Lung (tissue), 12 donors: ENCODE measurements around the gene CHRNA5. TPM values are rescaled to one million over a fixed set of nuclear protein-coding genes. Genes with fewer than 3 reads are reported as not detected.

Experiments used
- ATAC-seq: fragments of 200-7000 bp; cut with Tn5 transposase; one replicate; pipeline ENCODE4 v1.9.1; 2020; ENCODE audit warnings: moderate number of reproducible peaks; ENCODE audit not compliant: insufficient read depth, low FRiP score
- DNase-seq, 3 donors: peaks; one replicate each; pipeline ENCODE4 v3.0.0-alpha.2; 2013 to 2017
- H3K27ac ChIP-seq, 2 donors: one replicate each; pipeline ENCODE4 v1.5.1; 2013; ENCODE audit warnings: mild to moderate bottlenecking in 2 of 2, moderate library complexity in 2 of 2, control low read depth in 1 of 2, inconsistent platforms in 1 of 2, low read depth in 1 of 2, low read length in 1 of 2
- H3K27me3 ChIP-seq, 3 donors: one replicate each; pipeline ENCODE4 v1.5.1; 2013; ENCODE audit warnings: low read length in 2 of 3; ENCODE audit not compliant: control insufficient read depth in 3 of 3, insufficient read depth in 3 of 3
- H3K36me3 ChIP-seq, 4 donors: one replicate each; pipeline ENCODE4 v1.5.1; 2013; ENCODE audit warnings: low read length in 4 of 4, mild to moderate bottlenecking in 1 of 4, moderate library complexity in 1 of 4; ENCODE audit not compliant: control insufficient read depth in 4 of 4, insufficient read depth in 4 of 4
- H3K4me1 ChIP-seq, 5 donors: one replicate each; pipeline ENCODE4 v1.5.1; 2013; ENCODE audit warnings: low read length in 5 of 5, mild to moderate bottlenecking in 2 of 5, moderate library complexity in 1 of 5; ENCODE audit not compliant: control insufficient read depth in 5 of 5, insufficient read depth in 5 of 5
- H3K4me3 ChIP-seq: one replicate; pipeline ENCODE4 v1.5.1; 2013; ENCODE audit warnings: mild to moderate bottlenecking, control low read depth, moderate library complexity
- H3K9ac ChIP-seq, 2 donors: one replicate each; pipeline ENCODE4 v1.5.1; 2013; ENCODE audit warnings: low read length in 2 of 2, control low read depth in 1 of 2; ENCODE audit not compliant: insufficient read depth in 1 of 2
- H3K9me3 ChIP-seq, 4 donors: one replicate each; pipeline ENCODE4 v1.5.1; 2013; ENCODE audit warnings: low read length in 3 of 4, mild to moderate bottlenecking in 1 of 4, moderate library complexity in 1 of 4; ENCODE audit not compliant: control insufficient read depth in 4 of 4, insufficient read depth in 3 of 4
- WGBS, 2 donors: extraction: QIAGEN DNeasy Blood & Tissue Kit; methylation state at CpG; one replicate each; pipeline ENCODE4 v1.1.7; 2013; 5-methylcytosine and 5-hydroxymethylcytosine counted together
- polyA plus RNA-seq, 2 donors: library from polyadenylated mRNA; stranded (reverse); fragments of 200-250 nt; gene quantifications; one replicate each; pipeline ENCODE4 v1.2.1, GENCODE V29; 2013
- total RNA-seq, 2 donors: library from RNA; depleted of rRNA in 1 of 2; stranded (reverse); fragments of >200 nt in 1 of 2; gene quantifications; one replicate each; pipeline ENCODE4 v1.2.1, GENCODE V29; 2014 to 2021
- TF ChIP-seq, protein P1 (sequence below): IDR thresholded peaks from 2 replicates; pipeline ENCODE4 v1.5.1; 2012; ENCODE audit warnings: mild to moderate bottlenecking; ENCODE audit errors: control extremely low read depth, extremely low read depth
- donor health status: control.
- donor health status: control.
- donor health status: Bipolar disorder and iron deficiency.
- donor health status: healthy.
- donor health status: DM: yes; HTN: yes; CAD: no.

CHRNA5 gene
- total and polyA plus RNA-seq, 4 donors: 0.23 to 1.3 (median 0.92) TPM

DNA sequence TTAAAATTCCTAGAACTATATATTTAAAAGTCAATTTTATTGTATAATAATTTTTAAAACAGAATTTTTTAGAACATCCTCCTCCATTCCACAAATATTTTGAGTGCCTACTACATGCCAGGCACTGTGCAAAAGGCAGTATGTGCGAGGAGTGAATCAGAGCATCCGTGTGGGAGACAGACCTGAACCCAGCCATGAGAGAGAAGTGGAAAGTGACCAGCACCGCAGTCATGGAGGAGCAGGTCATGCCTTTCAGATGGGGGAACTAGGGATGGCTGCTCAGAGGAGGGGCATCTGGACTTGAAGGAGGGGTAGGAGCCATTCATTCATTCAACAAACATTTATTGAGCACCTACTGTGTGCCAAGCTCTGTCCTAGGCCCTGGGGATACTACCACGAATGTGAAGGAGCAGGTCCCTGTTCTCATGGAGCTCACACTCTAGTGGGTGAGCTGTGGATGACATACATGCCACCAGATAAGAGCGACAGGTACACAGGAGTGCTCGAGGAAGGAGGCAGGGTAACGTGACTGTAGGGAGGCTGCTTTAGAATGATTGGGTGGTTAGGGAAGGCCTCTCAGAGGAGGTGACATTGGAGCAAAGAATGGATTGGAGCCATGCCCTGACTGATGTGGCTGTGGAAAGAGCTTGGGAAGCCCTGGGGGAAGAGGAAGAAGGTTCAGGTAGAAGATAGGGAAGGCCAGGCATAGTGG is 58.6 kb downstream of the CHRNA5 start:
- Histone ChIP-seq H3K4me3 (no peak overlapping the region), H3K9ac (no peak overlapping the region), H3K27me3 (peaks cover 19 to 48% (median 33%) of the 10 kb centered on the region in 3 donors), H3K4me1 (peaks cover 0 to 7% (median 0%) of the 10 kb centered on the region in 5 donors), H3K9me3 (no peaks in the 10 kb centered on the region), H3K27ac (no peak overlapping the region), H3K36me3 (no peaks in the 10 kb centered on the region)
- DNase-seq (no peak), ATAC-seq (no peak)
- TF ChIP-seq, protein P1, sequence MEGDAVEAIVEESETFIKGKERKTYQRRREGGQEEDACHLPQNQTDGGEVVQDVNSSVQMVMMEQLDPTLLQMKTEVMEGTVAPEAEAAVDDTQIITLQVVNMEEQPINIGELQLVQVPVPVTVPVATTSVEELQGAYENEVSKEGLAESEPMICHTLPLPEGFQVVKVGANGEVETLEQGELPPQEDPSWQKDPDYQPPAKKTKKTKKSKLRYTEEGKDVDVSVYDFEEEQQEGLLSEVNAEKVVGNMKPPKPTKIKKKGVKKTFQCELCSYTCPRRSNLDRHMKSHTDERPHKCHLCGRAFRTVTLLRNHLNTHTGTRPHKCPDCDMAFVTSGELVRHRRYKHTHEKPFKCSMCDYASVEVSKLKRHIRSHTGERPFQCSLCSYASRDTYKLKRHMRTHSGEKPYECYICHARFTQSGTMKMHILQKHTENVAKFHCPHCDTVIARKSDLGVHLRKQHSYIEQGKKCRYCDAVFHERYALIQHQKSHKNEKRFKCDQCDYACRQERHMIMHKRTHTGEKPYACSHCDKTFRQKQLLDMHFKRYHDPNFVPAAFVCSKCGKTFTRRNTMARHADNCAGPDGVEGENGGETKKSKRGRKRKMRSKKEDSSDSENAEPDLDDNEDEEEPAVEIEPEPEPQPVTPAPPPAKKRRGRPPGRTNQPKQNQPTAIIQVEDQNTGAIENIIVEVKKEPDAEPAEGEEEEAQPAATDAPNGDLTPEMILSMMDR: no peak
- 85 to 93% methylated on average over 7 of the region's 7 CpGs for WGBS, 2 donors

DNA sequence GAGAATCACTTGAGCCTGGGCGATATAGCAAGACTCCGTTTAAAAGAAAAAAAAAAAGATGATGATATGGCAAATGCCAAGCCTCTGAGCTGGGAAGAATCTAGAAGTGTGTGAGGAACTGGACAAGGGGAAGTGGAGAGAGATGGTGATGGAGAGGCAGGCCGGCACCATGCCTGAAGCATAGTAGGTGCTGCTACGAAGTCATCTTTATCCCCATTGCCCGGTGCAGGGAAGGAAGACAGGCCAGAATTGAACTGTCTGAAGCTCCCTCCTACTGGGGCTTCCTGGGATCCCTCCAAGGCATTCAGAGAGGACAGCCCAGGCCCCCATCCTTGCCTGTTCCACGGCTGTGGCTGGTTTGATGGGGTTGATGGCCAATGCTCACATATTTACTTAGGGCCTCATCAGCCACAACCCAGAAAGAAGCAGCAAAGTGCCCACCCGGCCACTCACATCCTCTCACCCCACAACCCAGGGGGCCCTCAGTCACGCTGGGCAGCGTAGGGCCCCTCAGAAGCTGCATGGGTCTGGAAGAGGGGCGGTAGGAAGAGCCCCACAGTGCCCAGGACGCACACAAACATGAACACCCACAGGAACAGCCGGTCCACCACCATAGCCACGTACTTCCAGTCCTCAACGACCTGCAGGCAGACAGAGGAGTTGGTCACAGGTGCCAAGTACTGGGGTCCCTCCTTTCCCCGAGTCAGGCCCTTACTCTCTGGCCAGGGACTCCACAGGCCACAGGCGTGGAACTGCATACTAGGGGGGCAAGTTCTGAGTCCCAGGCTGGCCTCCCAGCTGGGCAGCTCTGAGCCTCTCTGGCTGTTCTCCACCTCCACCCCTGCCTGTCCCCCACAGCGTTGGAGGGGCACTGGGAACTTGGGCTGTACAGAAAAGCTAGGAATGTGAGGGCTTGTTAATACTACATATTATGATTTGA is 59.6 kb downstream of the CHRNA5 start:
- H3K4me3 ChIP-seq: no peak overlapping the region
- no peak overlapping the region for H3K9ac ChIP-seq
- no peak overlapping the region for H3K27ac ChIP-seq
- H3K9me3 ChIP-seq: peaks cover 0 to 2% (median 0%) of the 10 kb centered on the region in 4 donors
- no peak for DNase-seq
- TF ChIP-seq, protein P1: no peak
- ATAC-seq: no peak
- peaks cover 9 to 38% (median 24%) of the 10 kb centered on the region in 3 donors for H3K27me3 ChIP-seq
- 81 to 84% methylated on average over 17 of the region's 17 CpGs for WGBS, 2 donors
- peaks cover 0 to 7% (median 0%) of the 10 kb centered on the region in 5 donors for H3K4me1 ChIP-seq
- H3K36me3 ChIP-seq: no peaks in the 10 kb centered on the region

DNA sequence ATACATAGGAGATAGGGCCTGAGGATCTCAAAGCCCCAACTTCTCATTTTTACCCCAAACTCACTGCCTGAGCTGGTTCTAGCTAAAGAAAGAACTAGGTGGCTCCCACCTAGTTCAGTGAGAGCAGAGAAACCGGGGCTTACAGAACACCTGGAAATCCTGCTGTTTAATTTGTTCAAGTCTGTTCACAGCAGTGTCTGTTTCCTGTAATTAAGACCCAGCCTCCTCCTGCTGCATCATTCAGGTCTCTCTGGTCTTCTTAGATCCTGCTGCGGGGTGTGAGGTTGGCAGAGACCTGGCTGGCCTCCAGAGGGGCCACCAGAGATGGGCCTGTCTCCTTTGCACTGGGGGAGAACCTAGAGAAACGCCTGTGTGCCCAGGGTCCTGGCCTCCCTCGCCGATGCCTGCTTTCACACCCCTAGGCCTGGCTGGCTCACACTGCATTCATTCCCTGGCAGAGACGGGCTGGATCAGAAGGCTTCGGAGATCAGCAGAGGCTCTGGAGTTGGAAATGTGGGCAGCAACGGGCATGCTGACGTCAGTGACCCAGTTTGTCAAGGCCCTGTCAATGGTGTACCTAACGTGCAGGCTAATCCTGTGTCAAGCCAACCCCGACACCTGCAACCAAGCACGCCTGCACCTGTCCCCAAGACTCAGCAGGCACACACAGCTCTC is 60.4 kb downstream of the CHRNA5 start:
- DNase-seq: no peak
- peaks cover 2 to 33% (median 22%) of the 10 kb centered on the region in 3 donors for H3K27me3 ChIP-seq

More for the DNA sequence above, 60.4 kb downstream of the CHRNA5 start:
- peaks cover 0 to 3% (median 0%) of the 10 kb centered on the region in 5 donors for H3K4me1 ChIP-seq
- H3K36me3 ChIP-seq: no peaks in the 10 kb centered on the region
- TF ChIP-seq, protein P1: no peak
- H3K9me3 ChIP-seq: peaks cover 0 to 2% (median 0%) of the 10 kb centered on the region in 4 donors
- ATAC-seq: no peak
- no peak overlapping the region for H3K4me3 ChIP-seq
- no peak overlapping the region for H3K27ac ChIP-seq
- WGBS, 2 donors: 74 to 78% methylated on average over 12 of the region's 12 CpGs
- no peak overlapping the region for H3K9ac ChIP-seq
